ENCODE measurements around the gene PLXNB3. TPM values are rescaled to one million over a fixed set of nuclear protein-coding genes. Genes with fewer than 3 reads are reported as not detected.

The PLXNB3 gene
- total and polyA plus RNA-seq, 7 donors, result 0.60 to 50.1 (median 11.2) TPM; not detected in 1

DNA sequence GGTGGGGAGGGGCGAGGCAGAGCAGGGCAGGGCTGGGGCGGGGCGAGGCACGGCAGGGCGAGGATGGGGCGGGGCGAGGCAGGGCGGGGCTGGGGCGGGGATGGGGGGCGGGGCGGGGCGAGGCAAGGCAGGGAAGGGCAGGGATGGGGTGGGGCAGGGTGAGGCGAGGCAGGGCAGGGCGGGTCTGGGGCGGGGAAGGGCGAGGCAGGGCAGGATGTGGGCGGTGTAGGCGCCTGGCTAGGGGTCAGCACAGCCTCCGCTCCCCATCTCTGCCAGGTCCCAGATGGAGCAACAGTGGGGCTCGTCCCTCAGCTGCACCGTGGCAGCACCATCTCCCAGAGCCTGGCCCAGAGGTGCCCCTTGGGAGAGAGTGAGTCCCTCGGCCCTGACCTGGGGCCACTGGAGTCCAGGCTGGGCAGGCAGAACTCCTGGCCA, 12.6 kb downstream of the PLXNB3 start:
- no peak overlapping the region for H3K27ac ChIP-seq
- intact Hi-C loops (cut with DNase I), result no loop called here
- peaks cover 0 to 19% (median 18%) of the 10 kb centered on the region in 4 donors for H3K4me1 ChIP-seq
- peak; percentile 36 for DNase-seq
- no peak overlapping the region for H3K4me3 ChIP-seq
- 45 to 83% methylated on average over 17 to 21 of the region's 22 CpGs for WGBS, 2 donors
- H3K27me3 ChIP-seq, result peaks cover 0 to 3% (median 0%) of the 10 kb centered on the region in 3 donors
- H3K36me3 ChIP-seq, result peaks cover 0 to 34% (median 9%) of the 10 kb centered on the region in 4 donors
- H3K9me3 ChIP-seq, result no peaks in the 10 kb centered on the region
- TF ChIP-seq, protein P1, sequence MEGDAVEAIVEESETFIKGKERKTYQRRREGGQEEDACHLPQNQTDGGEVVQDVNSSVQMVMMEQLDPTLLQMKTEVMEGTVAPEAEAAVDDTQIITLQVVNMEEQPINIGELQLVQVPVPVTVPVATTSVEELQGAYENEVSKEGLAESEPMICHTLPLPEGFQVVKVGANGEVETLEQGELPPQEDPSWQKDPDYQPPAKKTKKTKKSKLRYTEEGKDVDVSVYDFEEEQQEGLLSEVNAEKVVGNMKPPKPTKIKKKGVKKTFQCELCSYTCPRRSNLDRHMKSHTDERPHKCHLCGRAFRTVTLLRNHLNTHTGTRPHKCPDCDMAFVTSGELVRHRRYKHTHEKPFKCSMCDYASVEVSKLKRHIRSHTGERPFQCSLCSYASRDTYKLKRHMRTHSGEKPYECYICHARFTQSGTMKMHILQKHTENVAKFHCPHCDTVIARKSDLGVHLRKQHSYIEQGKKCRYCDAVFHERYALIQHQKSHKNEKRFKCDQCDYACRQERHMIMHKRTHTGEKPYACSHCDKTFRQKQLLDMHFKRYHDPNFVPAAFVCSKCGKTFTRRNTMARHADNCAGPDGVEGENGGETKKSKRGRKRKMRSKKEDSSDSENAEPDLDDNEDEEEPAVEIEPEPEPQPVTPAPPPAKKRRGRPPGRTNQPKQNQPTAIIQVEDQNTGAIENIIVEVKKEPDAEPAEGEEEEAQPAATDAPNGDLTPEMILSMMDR (IDR thresholded peaks at IDR 0.05), result no peak
- TF ChIP-seq POLR2AphosphoS5 (IDR thresholded peaks at IDR 0.05) (no peak), POLR2A (IDR thresholded peaks at IDR 0.05) (no peak), EP300 (IDR thresholded peaks at IDR 0.05) (no peak)

DNA sequence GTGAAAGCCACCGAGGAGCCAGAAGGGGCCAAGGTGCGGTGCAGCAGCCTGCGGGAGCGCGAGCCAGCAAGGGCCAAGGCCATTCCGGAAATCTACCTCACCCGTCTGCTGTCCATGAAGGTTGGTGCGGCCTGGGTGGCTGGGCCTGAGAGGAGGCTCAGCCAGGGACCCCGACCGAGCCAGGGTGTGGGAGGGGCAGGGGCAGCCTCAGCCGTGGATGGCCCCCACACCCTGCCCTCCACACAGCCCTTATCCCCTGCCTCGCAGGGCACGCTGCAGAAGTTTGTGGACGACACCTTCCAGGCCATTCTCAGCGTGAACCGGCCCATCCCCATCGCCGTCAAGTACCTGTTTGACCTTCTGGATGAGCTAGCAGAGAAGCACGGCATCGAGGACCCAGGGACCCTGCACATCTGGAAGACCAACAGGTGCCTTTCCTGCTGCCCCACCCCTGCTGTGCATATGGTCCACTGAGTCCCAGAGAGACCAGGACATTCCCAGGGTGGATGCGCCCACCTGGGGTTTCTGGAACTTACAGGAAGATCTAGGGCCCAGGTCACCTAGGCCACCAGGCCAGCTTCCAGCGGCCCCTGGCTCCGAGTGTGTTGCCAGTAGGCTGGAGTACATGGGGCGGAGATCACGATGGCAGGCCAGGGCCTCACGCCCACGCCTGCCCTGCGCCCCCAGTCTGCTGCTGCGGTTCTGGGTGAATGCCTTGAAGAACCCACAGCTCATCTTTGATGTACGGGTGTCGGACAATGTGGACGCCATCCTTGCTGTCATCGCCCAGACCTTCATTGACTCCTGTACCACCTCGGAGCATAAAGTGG, 13.4 kb downstream of the PLXNB3 start:
- Histone ChIP-seq H3K4me3 (no peak overlapping the region), H3K36me3 (peaks cover 0 to 28% (median 9%) of the 10 kb centered on the region in 4 donors), H3K27ac (no peak overlapping the region), H3K4me1 (peaks cover 0 to 28% (median 26%) of the 10 kb centered on the region in 4 donors), H3K27me3 (peaks cover 0 to 3% (median 0%) of the 10 kb centered on the region in 3 donors), H3K9me3 (no peaks in the 10 kb centered on the region)
- DNase-seq, result no peak
- TF ChIP-seq POLR2A (IDR thresholded peaks at IDR 0.05), result no peak
- TF ChIP-seq, protein P1 (IDR thresholded peaks at IDR 0.05), result no peak
- TF ChIP-seq POLR2AphosphoS5 (IDR thresholded peaks at IDR 0.05), result no peak
- no peak for TF ChIP-seq EP300 (IDR thresholded peaks at IDR 0.05)
- 77 to 87% methylated on average over 34 of the region's 34 CpGs for WGBS, 2 donors
- intact Hi-C loops (cut with DNase I), result no loop called here

DNA sequence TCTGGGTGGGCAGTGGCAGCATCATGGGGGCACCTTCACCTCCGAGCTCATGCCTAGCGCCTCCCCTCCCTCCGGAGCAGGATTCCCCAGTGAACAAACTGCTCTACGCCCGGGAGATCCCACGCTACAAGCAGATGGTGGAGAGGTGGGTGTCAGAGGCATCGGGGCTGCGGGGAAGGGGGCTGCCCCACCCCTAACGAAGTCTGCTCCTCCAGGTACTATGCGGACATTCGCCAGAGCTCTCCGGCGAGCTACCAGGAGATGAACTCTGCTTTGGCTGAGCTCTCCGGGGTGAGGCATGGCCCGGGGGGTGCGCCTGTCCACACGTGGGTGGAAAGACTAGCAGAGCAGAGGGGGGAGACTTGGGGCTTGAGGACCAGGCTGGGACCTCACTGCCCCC, 14.1 kb downstream of the PLXNB3 start:
- peaks cover 0 to 24% (median 9%) of the 10 kb centered on the region in 4 donors for H3K36me3 ChIP-seq
- H3K9me3 ChIP-seq, result no peaks in the 10 kb centered on the region
- H3K27ac ChIP-seq, result no peak overlapping the region
- H3K4me3 ChIP-seq, result no peak overlapping the region
- H3K27me3 ChIP-seq, result peaks cover 0 to 3% (median 0%) of the 10 kb centered on the region in 3 donors
- TF ChIP-seq POLR2A (IDR thresholded peaks at IDR 0.05) (no peak), EP300 (IDR thresholded peaks at IDR 0.05) (no peak), POLR2AphosphoS5 (IDR thresholded peaks at IDR 0.05) (no peak)
- TF ChIP-seq, protein P1 (IDR thresholded peaks at IDR 0.05), result no peak
- no peak for DNase-seq
- peaks cover 0 to 32% (median 29%) of the 10 kb centered on the region in 4 donors for H3K4me1 ChIP-seq
- intact Hi-C loops (cut with DNase I), result no loop called here
- WGBS, 2 donors, result 55 to 66% methylated on average over 17 of the region's 17 CpGs

DNA sequence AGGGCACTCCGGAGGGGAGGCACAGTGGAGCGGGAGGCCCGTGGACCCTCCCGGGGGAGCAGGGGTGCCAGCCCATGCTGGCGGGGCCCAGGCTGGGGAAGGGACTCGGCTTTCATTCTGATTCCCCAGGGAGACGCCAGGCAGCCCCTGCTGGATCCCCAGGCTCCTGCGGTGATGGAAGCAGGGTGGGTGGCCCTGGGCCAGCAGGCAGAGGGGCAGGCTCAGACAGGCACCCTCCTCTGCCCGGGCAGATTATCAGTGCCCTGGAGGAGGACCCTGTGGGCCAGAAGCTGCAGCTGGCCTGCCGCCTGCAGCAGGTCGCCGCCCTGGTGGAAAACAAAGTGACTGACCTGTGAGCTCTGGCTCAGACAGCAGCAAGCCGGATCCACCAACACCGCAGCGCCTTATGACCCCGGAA, 14.6 kb downstream of the PLXNB3 start:
- intact Hi-C loops (cut with DNase I), result no loop called here
- Histone ChIP-seq H3K9me3 (no peaks in the 10 kb centered on the region), H3K27me3 (peaks cover 0 to 3% (median 0%) of the 10 kb centered on the region in 3 donors), H3K27ac (no peak overlapping the region), H3K36me3 (peaks cover 0 to 24% (median 9%) of the 10 kb centered on the region in 4 donors), H3K4me3 (no peak overlapping the region), H3K4me1 (peaks cover 0 to 32% (median 29%) of the 10 kb centered on the region in 4 donors)
- no peak for DNase-seq
- WGBS, 2 donors, result 60 to 84% methylated on average over 16 of the region's 16 CpGs
- no peak for TF ChIP-seq EP300 (IDR thresholded peaks at IDR 0.05)
- TF ChIP-seq POLR2AphosphoS5 (IDR thresholded peaks at IDR 0.05), result no peak
- no peak for TF ChIP-seq POLR2A (IDR thresholded peaks at IDR 0.05)
- TF ChIP-seq, protein P1 (IDR thresholded peaks at IDR 0.05), result no peak
